Right atrium auricular region (tissue), 2 donors: ENCODE results near the gene RPE65. TPM values are rescaled to one million over a fixed set of nuclear protein-coding genes. Genes with fewer than 3 reads are reported as not detected.

Experiments used
- DNase-seq: peaks from one replicate; pipeline ENCODE4 v3.0.0-alpha.2; 2019; ENCODE audit warnings: low spot score
- H3K27ac ChIP-seq, 2 donors: fragments of 200-600 bp; sonication (generic); 1 replicate in 1 of 2; 2 replicates in 1 of 2; pipeline ENCODE4 v1.5.1; 2016 to 2019
- H3K27me3 ChIP-seq, 2 donors: fragments of 200-600 bp; sonication (generic); one replicate each; pipeline versions ENCODE4 v1.5.1 to v1.6.0; 2017 to 2019
- H3K36me3 ChIP-seq: fragments of 200-600 bp; sonication (generic); one replicate; pipeline ENCODE4 v1.5.1; 2016
- H3K4me1 ChIP-seq, 2 donors: fragments of 200-600 bp; sonication (generic); one replicate each; pipeline versions ENCODE4 v1.5.1 to v1.6.0; 2017 to 2019
- H3K4me3 ChIP-seq, 2 donors: fragments of 200-600 bp; sonication (generic); 1 replicate in 1 of 2; 2 replicates in 1 of 2; pipeline ENCODE4 v1.5.1; 2017 to 2019; ENCODE audit warnings: mild to moderate bottlenecking in 1 of 2, moderate library complexity in 1 of 2
- H3K9me3 ChIP-seq, 2 donors: fragments of 200-600 bp; sonication (generic); one replicate each; pipeline ENCODE4 v1.5.1; 2019
- CTCF ChIP-seq, 2 donors: fragments of 200-600 bp; sonication (generic); IDR thresholded peaks; one replicate each; pipeline ENCODE4 v1.5.1; 2019; ENCODE audit warnings: antibody characterized with exemption in 2 of 2
- total RNA-seq, 2 donors: library from RNA; depleted of rRNA; stranded (reverse); fragments of >200 nt; gene quantifications; one replicate each; pipeline ENCODE4 v1.1.0, GENCODE V29; 2016

Gene RPE65
- total RNA-seq, 2 donors from 2014 or later: 0.15 TPM; not detected in 1

GRCh38 chr1:68379085-68379478 is 70.7 kb downstream of the RPE65 start:
- Histone ChIP-seq H3K27ac (no peak overlapping the region), H3K4me1 (no peaks in the 10 kb centered on the region), H3K4me3 (no peak overlapping the region), H3K9me3 (no peaks in the 10 kb centered on the region), H3K27me3 (no peaks in the 10 kb centered on the region), H3K36me3 (no peaks in the 10 kb centered on the region)
- no peak for DNase-seq
- no peak for TF ChIP-seq CTCF (IDR thresholded peaks at IDR 0.05)

Other genes starting within 250 kb of the RPE65 start
- 10 to 100 TPM; 51.0 to 55.8 TPM for gene WLS, start 217.4 kb downstream of the RPE65 start, total RNA-seq
- gene DEPDC1, start 47.1 kb upstream of the RPE65 start, total RNA-seq: 1 to 10 TPM in 1 of 2 donors, not detected in 1; 1.4 TPM